Effector CD8-positive, alpha-beta T cell (primary cell): ENCODE results near the gene BCL11B.
A peak's percentile ranks its signal among the peaks of the same experiment; 100 is the strongest.

ENCODE experiments used
- DNase-seq: peaks from one replicate; lab custom pipeline; 2025; lab: John Stamatoyannopoulos, UW

BCL11B gene

DNA sequence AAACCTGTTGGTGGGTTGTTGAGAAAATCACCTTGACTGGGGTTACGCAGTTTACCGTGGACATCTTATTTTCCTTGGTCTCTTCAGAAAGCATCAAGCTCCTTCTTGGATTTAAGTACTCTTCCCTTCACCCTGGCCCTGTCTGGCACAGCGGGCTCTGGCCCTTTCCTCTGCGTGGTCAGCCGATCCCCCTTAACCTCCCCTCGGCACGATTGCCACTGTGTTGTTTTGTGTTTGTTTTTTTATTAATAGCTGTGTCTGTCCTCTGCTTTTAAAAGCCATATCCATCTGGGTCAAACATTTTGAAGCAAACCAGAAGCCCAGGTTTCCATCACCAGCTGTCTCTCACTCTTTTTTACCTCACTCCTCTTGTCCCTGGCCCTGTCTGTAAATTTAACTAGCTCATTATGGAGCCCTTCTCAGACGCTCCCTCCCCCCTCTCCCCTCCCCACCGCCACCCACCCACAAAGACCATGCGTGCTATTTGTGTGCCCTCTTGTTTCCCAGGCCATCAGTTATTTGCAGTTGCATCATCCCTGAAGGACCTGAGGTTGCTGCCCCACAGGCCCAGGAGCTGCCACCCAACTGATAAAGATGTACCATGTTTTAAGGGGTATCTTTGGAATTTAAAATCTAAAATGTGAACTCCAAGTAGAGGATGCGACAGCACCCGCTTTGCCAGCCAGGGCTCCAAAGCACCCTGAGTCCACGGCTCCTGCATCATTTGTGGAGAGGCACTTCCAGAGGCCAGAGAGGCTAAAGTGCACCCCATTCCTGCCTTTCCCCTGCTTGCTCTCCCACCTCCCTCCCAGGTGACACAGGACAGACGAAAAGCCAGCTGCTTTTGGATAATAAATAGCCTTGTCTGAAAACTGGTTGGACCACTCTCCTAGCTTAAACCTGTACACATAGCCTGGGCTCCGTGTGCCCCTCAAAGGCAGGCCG is 3.9 kb downstream of the BCL11B start:
- no peak for DNase-seq

DNA sequence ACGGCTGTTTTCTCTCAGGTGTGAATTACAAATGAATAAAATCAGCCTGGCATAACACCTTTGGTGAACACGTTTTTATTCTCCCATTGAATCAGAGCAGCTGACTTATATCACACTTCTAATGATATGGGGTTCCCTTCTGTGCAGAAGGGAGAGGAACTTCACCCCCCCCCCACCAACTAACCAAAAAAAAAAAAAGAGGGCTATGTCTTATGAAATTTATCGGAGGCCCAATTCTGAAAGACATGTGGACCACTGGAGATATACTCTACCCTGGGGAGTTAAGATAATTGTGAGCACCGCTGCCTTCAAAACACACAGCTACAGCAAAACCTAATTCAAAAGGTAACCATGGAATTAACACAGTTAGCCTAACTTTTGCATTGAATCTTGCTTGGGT is 4.6 kb downstream of the BCL11B start:
- no peak for DNase-seq

DNA sequence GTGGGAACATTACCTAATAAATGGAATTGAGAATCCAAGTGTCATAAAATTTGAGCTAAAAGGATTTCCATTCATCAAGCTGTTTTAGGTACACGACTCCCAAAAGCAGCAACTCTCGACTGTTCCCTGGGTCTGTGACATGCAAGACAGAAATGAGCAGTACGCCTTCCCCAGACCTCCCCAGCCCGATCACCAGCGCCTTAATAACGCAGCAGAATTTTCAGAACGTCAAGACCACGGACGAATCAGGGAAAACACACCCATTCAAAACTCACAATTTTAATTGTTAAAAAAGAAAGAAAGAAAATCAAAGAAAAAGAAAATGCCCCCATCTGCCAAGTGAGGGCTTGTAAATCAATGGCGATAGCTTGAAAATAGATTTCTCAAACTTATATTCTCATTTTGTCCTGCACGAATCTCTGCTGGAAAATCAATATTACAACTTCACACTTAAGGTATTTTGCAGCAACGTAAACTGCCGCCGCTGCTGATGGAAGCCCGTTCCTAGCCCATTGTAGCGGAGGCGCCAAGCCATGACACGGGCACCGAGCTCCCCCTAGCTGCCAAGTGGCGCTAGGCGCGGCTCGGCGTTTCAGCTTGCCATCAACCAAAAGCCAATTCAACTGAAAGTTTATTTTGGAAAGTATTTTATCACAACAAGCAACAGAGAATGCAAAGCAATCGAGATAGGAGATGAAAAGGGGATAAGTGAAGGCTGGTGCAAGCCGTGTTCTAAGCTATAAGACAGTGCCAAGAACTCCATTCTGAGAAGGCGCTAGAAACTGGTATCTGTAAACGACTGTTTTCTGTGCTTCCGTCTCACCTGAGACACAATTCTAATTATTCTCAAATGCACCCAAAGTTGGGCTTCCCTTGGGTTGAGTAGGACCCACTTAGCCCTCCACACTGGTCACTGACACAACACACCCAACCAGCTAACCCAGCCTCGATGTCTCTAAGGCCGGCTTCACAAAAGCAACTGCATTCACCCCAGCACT is 5.5 kb downstream of the BCL11B start:
- DNase-seq, result peak; percentile 84

DNA sequence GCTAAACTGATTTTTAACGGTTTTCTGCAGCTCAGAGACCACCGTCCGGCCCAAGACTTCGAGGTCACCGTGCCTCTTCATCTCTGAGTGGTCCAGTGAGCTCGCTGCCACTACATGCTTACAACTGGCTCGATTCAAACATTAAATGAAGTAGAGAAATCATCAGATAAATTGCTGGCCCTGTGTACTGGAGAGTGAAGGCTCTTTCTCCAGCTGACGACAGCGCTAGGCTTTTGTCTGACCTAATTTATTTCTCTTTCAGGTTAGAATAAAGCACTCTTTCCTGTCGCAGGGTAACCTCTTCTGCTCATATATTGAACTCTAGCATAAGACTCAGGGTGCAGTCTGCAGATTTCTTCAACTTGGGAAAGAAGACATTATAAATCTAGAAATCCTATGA is 6.4 kb downstream of the BCL11B start:
- no peak for DNase-seq

DNA sequence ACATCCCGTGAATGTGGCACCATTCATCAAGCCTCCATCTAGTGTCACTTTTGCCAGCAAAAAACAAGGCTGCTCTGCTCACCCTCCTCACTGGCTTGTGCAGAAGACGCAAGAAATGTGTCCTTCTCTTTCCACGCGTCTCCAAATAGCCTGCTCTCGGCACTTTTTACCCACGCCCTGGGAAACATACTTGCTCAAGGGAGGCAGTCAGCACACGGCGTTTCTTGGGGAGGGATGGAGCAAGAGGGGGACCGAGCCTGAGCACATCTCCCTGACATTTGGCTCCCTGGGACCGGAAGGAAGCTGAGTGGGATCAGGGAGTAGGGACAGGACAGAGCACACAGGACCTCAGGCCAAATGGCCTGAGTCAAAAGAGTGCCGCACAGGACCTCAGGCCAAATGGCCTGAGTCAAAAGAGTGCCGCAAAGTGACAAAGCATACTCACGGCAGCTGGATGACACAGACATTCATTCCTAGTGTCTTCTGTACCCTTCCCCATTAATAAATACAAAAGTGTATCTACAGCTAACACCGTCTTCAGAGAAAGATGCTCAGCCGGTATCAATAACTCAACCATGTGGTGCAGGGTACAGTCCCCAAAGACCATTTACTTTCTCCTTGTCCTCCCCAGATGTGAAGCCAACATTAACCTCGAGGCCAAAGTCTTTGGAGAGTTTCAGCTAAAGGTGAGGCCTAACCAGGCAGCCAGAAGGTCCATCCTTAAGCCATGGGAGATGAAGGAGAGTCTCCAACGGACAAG is 7.1 kb downstream of the BCL11B start:
- DNase-seq, result no peak

DNA sequence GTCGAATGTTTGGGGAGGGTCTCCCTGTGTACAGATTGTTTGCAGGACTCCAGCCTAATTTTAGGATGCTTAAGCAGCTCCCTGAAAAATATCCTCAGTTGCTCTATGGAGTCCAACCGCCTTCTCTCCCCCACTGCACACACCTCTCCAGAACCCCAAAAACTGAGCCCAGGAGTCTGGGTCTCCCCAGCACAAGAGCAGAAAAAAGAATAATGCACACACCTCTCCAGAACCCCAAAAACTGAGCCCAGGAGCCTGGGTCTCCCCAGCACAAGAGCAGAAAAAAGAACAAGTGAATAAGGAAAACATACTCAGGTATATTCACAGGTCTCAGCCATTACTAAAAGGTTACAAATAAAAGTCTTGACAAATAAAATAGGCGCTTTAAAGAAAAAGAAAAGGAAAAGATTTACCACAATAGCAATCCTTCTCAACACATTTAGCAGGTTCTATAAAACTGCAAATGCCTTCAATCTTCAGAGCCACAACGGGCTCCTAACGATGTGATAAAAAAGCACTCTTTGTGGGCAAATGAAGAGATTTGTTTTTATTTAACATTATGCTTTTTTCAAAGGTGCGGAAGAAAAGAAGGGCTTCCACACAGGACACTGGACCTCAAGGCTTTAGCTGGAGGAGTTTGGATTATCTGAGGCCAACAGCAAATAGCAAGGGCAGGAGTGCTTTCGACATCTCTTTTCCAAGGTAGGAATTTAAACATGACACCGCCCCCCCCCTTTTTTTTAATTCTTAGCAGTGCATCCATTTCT is 8.2 kb downstream of the BCL11B start:
- no peak for DNase-seq

DNA sequence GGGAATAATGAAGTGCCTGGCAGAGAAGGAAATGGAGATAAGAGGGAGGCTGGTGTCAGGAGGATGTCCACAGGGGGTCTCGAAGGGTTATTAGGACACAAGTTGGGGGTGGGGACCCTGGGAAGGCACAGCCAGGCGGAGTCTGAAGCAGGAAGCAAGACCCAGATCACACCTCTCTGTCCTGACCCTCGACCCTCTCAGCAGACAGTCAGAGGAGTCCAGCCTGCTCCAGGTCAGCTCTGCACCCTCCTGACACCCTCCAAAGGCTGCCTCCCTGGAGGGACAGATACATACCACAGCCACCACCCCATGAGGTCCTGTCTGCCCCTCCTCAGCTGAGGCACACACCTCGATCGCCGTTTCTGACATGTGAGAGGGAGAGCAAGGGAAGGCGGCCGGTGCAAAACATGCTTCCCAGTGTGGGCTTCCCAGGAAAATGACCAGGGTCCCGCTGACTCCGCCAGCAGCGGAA is 9.0 kb downstream of the BCL11B start:
- DNase-seq, result no peak

DNA sequence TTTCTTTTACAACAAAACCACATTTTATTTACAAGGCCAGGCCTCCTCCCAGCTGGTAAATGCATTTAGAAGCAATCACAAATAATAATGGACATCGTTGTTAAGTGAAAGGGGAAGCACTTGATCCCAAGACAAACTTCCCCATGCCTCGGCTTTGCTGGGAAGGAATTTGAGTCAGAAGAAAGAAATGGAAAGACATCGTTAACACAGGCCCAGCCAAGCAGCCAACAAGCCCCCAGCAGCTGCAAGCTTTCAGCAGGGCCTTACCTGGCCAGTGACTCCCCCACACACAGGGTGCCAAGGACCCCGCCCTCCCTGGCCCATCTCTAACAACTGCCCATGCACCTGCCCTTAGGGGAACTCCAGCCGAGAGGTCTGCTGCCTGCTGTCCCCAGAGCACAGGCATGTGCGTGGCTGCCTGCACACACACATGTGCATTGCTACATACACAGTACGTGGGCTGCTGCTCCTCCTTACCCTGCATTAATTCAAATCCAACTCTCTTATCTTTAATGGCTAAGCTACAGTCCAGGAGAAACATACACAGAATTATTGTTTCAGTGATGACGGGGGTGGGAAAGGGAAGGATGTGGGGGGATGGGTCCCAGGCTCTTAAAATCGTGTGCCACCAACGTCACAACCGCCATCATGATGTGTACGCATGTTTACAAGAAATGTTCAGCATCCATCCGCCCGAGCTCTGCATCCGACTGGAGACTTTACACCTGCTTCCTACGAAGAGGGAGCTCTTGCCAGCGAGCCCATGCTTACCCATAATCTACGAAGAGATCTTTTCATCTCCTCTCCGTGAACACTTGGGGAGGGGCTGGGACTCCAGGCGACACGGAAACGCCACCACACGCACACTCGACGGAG is 9.8 kb downstream of the BCL11B start:
- peak; percentile 78 for DNase-seq

DNA sequence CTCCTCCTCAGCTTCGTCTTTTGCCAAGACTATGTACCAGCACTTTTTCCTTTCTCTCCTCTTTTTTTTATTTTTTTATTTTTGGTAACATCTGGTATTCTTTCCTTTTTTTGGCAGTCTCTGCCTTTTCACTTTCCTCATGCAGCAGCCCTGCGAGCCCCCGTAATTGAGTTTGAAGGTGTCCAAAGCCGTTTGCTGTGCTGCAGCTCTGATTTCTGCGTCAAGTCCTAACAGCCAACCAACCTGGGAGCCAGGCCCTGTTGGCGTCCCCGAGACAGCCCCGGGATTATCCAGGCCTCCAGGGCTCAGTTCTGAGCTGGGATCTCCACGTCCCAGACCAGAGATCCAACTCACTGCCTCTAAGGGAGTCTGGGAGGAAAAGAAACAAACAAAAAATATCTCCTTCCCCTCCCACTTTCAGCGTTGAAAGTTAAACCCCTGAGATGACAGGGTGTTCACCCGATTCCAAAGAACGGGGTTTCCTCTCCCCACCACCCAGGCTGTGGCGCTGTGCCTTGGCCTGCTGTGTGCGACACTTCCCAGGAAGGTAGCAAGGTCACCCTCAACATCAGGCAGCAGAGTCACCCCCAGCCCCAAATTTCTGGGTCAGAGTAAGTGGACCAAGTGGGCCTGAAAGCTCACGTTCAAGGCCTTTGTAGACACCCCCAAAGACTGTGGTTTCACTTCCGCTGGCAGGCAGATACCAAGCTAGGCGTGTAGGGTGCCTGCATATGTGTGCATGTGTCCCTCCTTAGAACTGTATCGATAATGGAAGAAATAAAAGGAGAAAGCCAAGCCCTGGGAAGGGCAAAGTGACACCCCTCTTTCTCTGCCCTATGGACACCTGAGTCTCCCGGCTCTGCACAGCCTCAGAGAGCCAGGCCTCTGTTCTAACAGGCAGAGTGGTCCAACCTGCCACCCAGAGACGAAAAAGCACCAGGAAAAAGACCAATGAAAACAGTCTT is 11.1 kb downstream of the BCL11B start:
- peak; percentile 50 for DNase-seq

DNA sequence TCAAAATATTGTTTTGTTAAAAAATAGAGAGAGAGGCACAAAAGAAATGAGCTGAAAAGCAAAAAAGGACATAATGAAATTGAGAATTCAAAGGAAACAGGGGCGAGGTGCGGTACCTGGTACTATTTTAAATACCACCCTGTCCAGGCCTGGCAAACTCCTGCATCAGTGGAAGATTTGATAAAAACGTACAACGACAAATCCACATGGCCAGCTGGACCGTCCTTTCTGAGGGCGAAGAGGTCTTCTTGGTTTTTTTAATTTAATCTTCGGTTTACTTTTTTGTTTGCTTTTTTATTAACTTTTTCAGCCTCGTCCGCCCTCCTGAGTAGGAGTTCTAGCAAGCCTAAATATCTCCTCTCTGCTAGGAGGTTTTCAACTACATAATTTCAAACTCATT is 11.9 kb downstream of the BCL11B start:
- DNase-seq, result no peak

DNA sequence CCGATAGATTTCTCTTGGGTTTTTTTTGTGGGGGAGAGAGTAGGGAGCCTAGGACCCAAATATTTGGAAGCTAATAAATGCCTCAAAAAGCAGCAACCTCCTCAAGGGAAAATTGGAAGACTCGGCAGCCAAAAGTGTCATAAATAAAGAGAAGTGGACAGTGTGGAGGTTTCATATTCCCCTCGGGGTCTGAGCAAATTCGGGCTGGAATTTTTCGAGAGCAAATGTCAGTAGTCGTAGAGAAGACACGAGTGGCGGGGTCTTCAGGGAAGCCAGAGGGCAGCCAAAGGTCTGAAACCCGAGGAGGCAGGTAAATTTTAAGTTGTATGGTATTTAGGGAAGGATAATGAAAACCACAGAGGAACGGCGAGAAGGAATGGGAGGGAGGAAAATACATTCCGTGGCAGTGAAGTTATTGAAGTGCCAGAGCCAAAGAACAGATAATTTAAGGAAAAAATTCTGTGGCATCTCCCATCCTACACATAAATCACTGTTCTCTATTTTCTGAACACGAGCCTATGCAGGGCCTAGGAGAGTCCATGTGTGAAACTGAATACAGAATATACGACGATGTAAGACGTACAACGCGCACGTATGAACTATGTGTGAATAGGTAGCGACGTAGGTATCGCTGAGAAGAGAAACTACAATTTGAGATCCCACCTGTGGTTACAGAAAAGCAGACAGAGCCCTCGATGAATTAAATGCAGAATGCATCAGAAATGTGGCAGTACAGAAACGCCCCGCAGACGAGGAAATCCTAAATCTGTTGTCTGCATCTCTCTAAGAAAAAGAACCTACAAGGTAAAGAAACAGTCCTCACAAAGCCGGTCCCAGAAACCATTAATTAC is 12.9 kb downstream of the BCL11B start:
- DNase-seq, result peak; percentile 36

DNA sequence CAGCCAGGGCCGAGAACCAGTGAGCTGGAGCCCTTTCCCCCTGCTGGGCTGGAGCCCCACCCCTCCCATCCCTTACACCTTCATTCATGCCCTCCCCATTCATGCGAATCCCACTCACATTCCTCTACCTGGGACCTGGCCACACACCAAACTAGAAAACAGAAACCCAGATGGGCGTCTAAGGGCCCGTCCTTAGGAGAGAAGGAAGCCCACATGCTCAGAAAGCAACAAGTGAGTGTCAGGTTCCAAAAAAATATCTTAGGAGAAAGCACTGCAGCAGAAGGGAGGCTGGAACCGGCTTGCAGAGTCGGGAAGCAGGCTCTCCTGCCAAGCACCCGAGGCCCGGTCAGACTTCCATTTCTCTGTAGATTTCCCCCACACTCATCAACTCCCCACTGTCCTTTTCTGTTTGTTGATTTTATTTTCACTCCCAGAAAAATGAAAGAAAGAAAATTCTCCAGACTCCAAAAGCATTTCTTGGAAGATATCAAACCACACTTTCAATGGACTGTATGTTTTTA is 13.6 kb downstream of the BCL11B start:
- DNase-seq, result no peak

DNA sequence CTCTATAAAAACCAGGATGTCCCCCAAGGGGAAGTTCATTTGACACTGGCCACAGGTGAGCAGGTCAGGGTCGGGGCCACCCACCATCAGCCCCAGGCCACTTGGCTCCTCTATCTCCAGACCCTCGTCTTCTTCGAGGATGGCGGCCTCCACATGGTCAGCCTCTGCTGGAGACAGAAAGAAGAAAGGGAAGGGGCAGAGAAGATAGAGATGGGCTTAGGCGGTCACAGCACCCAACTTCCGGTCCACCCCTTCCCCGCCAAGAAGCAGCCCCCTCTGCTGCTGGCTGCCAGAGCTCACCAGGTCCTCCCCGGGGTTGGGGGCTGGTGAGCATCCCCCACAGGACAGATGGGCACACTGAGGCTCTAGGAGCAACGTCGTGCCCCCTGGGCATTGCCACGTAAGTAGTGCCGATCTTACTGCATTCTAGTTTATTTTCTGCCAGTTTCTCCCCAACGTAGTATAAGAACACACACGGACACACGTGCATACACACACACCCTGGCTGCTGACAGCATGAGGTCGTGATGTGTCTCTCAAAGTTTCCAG is 14.2 kb downstream of the BCL11B start:
- DNase-seq, result no peak

DNA sequence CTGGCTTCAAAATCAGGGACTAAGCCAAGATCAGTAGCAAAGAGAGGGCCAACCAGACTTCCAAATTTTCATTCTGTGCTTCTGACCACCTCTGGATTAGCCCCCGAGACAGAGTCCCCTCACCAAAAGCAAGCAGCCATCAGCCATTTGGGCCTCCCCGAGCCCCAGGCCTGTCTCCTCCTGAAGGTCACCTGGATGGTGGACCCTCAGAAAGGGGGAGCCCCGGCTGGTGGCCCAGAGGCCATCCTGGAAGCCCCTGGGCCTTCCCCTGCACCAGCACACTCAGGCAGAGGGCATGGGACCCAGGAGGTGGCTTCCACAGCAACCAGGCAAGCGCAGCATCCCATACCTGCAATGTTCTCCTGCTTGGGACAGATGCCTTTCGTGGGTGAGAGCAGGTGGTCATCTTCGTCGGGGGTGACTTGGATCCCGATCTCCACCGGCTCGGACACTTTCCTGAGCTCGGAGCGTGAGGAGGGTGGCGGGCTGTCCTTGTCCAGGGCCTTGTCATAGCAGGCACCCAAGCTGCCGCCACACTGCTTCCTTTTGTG is 14.8 kb downstream of the BCL11B start:
- DNase-seq, result no peak

DNA sequence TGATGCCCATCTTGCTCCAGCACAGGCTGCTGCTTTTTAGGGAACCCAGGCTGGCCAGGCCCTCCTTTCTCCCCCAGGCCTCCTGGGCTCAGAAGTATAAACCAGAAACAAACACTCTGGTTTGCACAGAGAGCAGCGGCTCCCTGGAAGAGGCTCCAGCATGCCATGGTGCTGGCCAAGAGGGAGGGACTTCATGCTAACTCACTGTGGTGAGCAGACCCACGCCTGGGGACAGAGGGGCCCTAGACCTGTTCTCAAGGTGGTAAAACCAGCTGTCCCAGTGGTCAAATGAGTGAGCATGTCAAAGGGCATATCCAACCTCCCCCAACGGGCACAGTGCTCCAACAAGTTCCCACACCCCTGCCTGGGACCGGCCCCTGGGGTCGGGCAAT is 15.5 kb downstream of the BCL11B start:
- no peak for DNase-seq

DNA sequence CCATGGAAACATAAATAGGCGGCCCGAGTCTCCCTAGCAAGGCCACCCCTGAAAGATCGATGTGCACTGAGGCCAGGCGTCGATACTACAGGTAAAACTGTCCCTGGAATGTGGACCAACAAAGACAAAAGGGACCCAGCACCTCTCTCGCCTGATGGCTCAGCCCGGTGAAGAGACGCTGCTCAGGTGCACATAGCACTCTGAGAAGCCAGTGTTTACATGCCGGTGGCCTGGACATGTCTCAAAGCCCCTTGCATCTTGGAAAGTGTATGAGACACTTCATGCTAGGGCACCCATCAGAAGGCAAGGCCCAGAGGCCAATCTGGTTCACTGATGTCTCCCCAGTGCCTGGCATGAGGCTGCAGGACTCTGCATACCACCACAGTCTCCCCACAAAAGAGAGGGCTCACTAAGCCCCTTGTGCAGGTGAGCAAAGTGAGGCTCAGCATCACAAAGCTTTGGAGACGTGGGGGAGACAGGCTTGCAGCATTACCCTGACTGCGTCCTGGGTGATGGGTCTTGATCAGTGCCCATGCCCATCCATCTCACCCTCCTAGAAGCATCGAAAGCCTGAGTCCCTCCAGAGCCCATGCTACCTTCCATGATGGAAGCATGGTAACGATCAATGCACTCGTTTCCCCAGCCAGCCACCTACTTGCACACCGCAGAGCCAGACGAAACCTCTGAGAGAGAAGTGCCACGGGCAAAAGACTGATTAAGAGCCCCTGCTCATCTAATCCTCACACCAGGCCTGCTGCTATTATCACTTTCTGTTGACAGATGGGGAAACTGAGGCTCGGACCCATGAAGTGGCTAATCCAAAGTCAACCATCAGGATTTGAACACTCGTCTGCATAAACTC is 16.1 kb downstream of the BCL11B start:
- DNase-seq, result no peak
